ENCODE data around the gene THBS1. TPM values are rescaled to one million over a fixed set of nuclear protein-coding genes. Genes with fewer than 3 reads are reported as not detected.

THBS1 gene
- total RNA-seq, 6 experiments from 2014 or later: 7,606 to 9,130 (median 7,816) TPM

GRCh38 chr15:39625451-39625850 is 44.6 kb downstream of the THBS1 start:
- DNase-seq: no peak
- no peaks in the 10 kb centered on the region for H3K9me3 Mint-ChIP-seq
- peak overlapping the region; percentile 79; the same call in 1 of the 2 replicates for H3K27ac Mint-ChIP-seq
- TF ChIP-seq, protein P1, sequence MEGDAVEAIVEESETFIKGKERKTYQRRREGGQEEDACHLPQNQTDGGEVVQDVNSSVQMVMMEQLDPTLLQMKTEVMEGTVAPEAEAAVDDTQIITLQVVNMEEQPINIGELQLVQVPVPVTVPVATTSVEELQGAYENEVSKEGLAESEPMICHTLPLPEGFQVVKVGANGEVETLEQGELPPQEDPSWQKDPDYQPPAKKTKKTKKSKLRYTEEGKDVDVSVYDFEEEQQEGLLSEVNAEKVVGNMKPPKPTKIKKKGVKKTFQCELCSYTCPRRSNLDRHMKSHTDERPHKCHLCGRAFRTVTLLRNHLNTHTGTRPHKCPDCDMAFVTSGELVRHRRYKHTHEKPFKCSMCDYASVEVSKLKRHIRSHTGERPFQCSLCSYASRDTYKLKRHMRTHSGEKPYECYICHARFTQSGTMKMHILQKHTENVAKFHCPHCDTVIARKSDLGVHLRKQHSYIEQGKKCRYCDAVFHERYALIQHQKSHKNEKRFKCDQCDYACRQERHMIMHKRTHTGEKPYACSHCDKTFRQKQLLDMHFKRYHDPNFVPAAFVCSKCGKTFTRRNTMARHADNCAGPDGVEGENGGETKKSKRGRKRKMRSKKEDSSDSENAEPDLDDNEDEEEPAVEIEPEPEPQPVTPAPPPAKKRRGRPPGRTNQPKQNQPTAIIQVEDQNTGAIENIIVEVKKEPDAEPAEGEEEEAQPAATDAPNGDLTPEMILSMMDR (IDR thresholded peaks at IDR 0.05): no peak
- peaks cover 67% of the 10 kb centered on the region for H3K4me1 Mint-ChIP-seq (ENCODE audit: low read depth)
- H3K4me3 Mint-ChIP-seq: no peak overlapping the region
- H3K27me3 Mint-ChIP-seq (ENCODE audit: insufficient read depth): no peaks in the 10 kb centered on the region; the same call in 1 of the 2 replicates
- 0 out of 2 replicates have a peak, but pooled peaks cover 10% of the 10 kb centered on the region for H3K36me3 Mint-ChIP-seq (ENCODE audit: low read depth)

- peaks cover 69% of the 10 kb centered on the region for H3K4me1 Mint-ChIP-seq (ENCODE audit: low read depth)
- no peak for DNase-seq
Measured at GRCh38 chr15:39625856-39626255, 45.0 kb downstream of the THBS1 start.

GRCh38 chr15:39627451-39628143 is 46.7 kb downstream of the THBS1 start:
- no peak overlapping the region; the same call in 1 of the 2 replicates for H3K4me3 Mint-ChIP-seq
- 0 out of 2 replicates have a peak, but pooled peaks cover 10% of the 10 kb centered on the region for H3K36me3 Mint-ChIP-seq (ENCODE audit: low read depth)
- TF ChIP-seq, protein P1 (IDR thresholded peaks at IDR 0.05): no peak
- 0 out of 2 replicates have a peak overlapping the region, but pooled peaks have one; percentile 3 for H3K27ac Mint-ChIP-seq
- H3K27me3 Mint-ChIP-seq (ENCODE audit: insufficient read depth): no peaks in the 10 kb centered on the region; the same call in 1 of the 2 replicates
- no peak for DNase-seq
- H3K4me1 Mint-ChIP-seq (ENCODE audit: low read depth): peaks cover 81% of the 10 kb centered on the region
- H3K9me3 Mint-ChIP-seq: no peaks in the 10 kb centered on the region

More at GRCh38 chr15:39625856-39626255, 45.0 kb downstream of the THBS1 start:
- Mint-ChIP-seq H3K27me3 (ENCODE audit: insufficient read depth) (no peaks in the 10 kb centered on the region; the same call in 1 of the 2 replicates), H3K4me3 (peak overlapping the region; percentile 40; the same call in 1 of the 2 replicates), H3K36me3 (ENCODE audit: low read depth) (0 out of 2 replicates have a peak, but pooled peaks cover 10% of the 10 kb centered on the region), H3K27ac (peak overlapping the region; percentile 66), H3K9me3 (no peaks in the 10 kb centered on the region)
- TF ChIP-seq, protein P1 (IDR thresholded peaks at IDR 0.05): no peak

- H3K27ac Mint-ChIP-seq: peak overlapping the region; percentile 3; the same call in 1 of the 2 replicates
- no peaks in the 10 kb centered on the region for H3K9me3 Mint-ChIP-seq
- 0 out of 2 replicates have a peak, but pooled peaks cover 10% of the 10 kb centered on the region for H3K36me3 Mint-ChIP-seq (ENCODE audit: low read depth)
- peaks cover 81% of the 10 kb centered on the region for H3K4me1 Mint-ChIP-seq (ENCODE audit: low read depth)
- TF ChIP-seq, protein P1 (IDR thresholded peaks at IDR 0.05): peak; percentile 66
- no peak for DNase-seq
- no peaks in the 10 kb centered on the region; the same call in 1 of the 2 replicates for H3K27me3 Mint-ChIP-seq (ENCODE audit: insufficient read depth)
- peak overlapping the region; percentile 4; the same call in 1 of the 2 replicates for H3K4me3 Mint-ChIP-seq
Measured at GRCh38 chr15:39628144-39628508, 47.2 kb downstream of the THBS1 start.

DNA sequence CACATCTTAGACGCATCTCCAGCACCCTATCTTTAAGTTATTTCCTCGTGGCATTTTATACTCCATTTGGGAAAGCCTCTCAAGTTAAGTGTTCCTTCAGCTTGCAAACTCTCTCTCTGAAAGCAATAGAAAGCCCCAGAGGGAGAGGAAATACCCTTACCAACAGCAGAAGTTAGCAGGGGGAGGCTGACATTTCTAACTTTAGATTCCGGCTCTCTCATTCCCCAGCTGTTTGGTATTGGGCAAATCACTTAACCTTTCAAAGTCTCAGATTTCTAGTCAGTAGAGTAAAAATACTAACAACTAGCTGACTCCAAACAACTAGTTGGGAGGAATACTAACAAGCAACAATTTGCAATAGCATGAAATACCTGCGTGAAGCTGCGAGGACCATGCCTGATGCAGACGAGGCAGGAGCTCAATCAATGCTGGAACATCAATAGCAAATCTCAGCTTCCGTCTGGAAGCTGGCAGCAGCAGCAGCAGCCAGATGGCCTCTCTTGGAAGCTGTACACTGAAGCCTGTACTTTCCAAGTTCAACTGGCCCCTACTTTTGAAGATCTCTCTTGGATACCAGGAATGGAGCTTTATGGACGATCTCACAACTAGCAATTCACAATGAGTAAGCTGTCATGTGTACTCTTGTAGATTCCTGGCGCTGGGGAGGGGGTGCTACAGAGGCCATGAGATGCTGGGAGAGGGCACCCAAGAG is 47.8 kb downstream of the THBS1 start:
- peaks cover 79% of the 10 kb centered on the region for H3K4me1 Mint-ChIP-seq (ENCODE audit: low read depth)
- H3K9me3 Mint-ChIP-seq: no peaks in the 10 kb centered on the region
- 0 out of 2 replicates have a peak, but pooled peaks cover 10% of the 10 kb centered on the region for H3K36me3 Mint-ChIP-seq (ENCODE audit: low read depth)
- TF ChIP-seq, protein P1 (IDR thresholded peaks at IDR 0.05): no peak
- H3K27ac Mint-ChIP-seq: peak overlapping the region; percentile 39
- DNase-seq: no peak
- no peak overlapping the region for H3K4me3 Mint-ChIP-seq
- no peaks in the 10 kb centered on the region; the same call in 1 of the 2 replicates for H3K27me3 Mint-ChIP-seq (ENCODE audit: insufficient read depth)

Data from HFFc6 (cell line).